SK-N-SH (cell line): ENCODE results near the gene NECAB2. TPM values are rescaled to one million over a fixed set of nuclear protein-coding genes. Genes with fewer than 3 reads are reported as not detected.

Experiments used
- CTCF ChIA-PET: fragments of 300-600, 350-600 bp; formaldehyde crosslinking; extraction: SDS; loops from one replicate; lab custom pipeline; 2021; lab: Yijun Ruan, JAX
- POLR2A ChIA-PET: fragments of 350-600 bp; sonication (Branson Sonifier 250); formaldehyde crosslinking; extraction: SDS; loops from one replicate; lab custom pipeline; 2020; ENCODE audit warnings: antibody characterized with exemption, inconsistent platforms; lab: Yijun Ruan, JAX
- DNase-seq: peaks from one replicate; pipeline ENCODE4 v3.0.0; 2012
- H2AFZ ChIP-seq: fragments of 200-600 bp; sonication (generic); 2 replicates; pipeline ENCODE4 v1.8.1; 2016; ENCODE audit warnings: antibody characterized with exemption, mild to moderate bottlenecking, low read depth
- H3F3A ChIP-seq: fragments of 200-600 bp; sonication (generic); replicated peaks from 2 replicates; pipeline ENCODE3; 2016; ENCODE audit warnings: antibody characterized with exemption, mild to moderate bottlenecking; ENCODE audit not compliant: insufficient read depth
- H3K27ac ChIP-seq, 2 experiments: fragments of 200-500 bp in 1 of 2; fragments of 200-600 bp in 1 of 2; sonication (Bioruptor generic) in 1 of 2; sonication (generic), shearing (Covaris generic) in 1 of 2; 2 replicates each; pipeline versions ENCODE4 v1.5.1 to v1.6.1; 2014 to 2016; ENCODE audit warnings: low read depth in 2 of 2, inconsistent platforms in 1 of 2, low read length in 1 of 2, mild to moderate bottlenecking in 1 of 2, mixed read lengths in 1 of 2
- H3K27me3 ChIP-seq: fragments of 200-600 bp; sonication (generic), shearing (Covaris generic); 2 replicates; pipeline ENCODE4 v1.6.1; 2016; ENCODE audit warnings: mixed run types; ENCODE audit not compliant: insufficient read depth
- H3K36me3 ChIP-seq, 2 experiments: fragments of 200-500 bp in 1 of 2; fragments of 200-600 bp in 1 of 2; sonication (Bioruptor generic) in 1 of 2; sonication (generic) in 1 of 2; replicated peaks in 1 of 2; 2 replicates each; pipeline versions ENCODE3 to v1.5.1; 2014 to 2016; ENCODE audit warnings: low read length in 1 of 2, mild to moderate bottlenecking in 1 of 2; ENCODE audit not compliant: insufficient read depth in 2 of 2, control insufficient read depth in 1 of 2
- H3K4me1 ChIP-seq, 2 experiments: fragments of 200-500 bp in 1 of 2; fragments of 200-600 bp in 1 of 2; sonication (Bioruptor generic) in 1 of 2; sonication (generic), shearing (Covaris generic) in 1 of 2; 2 replicates each; pipeline versions ENCODE4 v1.5.1 to v1.6.1; 2014 to 2016; ENCODE audit warnings: low read depth in 1 of 2, low read length in 1 of 2, mixed run types in 1 of 2; ENCODE audit not compliant: insufficient read depth in 2 of 2, control insufficient read depth in 1 of 2
- H3K4me2 ChIP-seq: fragments of 200-600 bp; sonication (generic), shearing (Covaris generic); 2 replicates; pipeline ENCODE4 v1.6.1; 2017; ENCODE audit warnings: mixed run types
- H3K4me3 ChIP-seq, 2 experiments: fragments of 200-500 bp in 1 of 2; fragments of 200-600 bp in 1 of 2; sonication (Bioruptor generic) in 1 of 2; sonication (generic), shearing (Covaris generic) in 1 of 2; 2 replicates each; pipeline versions ENCODE4 v1.5.1 to v1.8.1; 2014 to 2016; ENCODE audit warnings: low read depth in 2 of 2, inconsistent platforms in 1 of 2, low read length in 1 of 2, mild to moderate bottlenecking in 1 of 2, mixed read lengths in 1 of 2, moderate library complexity in 1 of 2
- H3K79me2 ChIP-seq: fragments of 200-600 bp; sonication (generic); 2 replicates; pipeline ENCODE4 v1.8.1; 2017; ENCODE audit warnings: mild to moderate bottlenecking; ENCODE audit not compliant: insufficient read depth
- H3K9ac ChIP-seq: fragments of 200-600 bp; sonication (generic); 2 replicates; pipeline ENCODE4 v1.6.1; 2017; ENCODE audit warnings: mixed run types
- H3K9me2 ChIP-seq: fragments of 200-600 bp; sonication (generic); 2 replicates; pipeline ENCODE4 v1.6.1; 2017; ENCODE audit warnings: mixed run types
- H3K9me3 ChIP-seq: fragments of 200-600 bp; sonication (generic); 2 replicates; pipeline ENCODE4 v1.6.1; 2017; ENCODE audit warnings: mixed run types, mild to moderate bottlenecking, moderate library complexity
- H4K20me1 ChIP-seq: fragments of 200-600 bp; sonication (generic); 2 replicates; pipeline ENCODE4 v1.6.1; 2017; ENCODE audit warnings: mild to moderate bottlenecking, mixed run types; ENCODE audit not compliant: insufficient read depth
- CHD2 ChIP-seq: fragments of 150-350 bp; IDR thresholded peaks from 2 replicates; pipeline ENCODE4 v1.6.1; 2018; ENCODE audit warnings: low read length; ENCODE audit not compliant: partially characterized antibody
- ELF1 ChIP-seq: IDR thresholded peaks from 2 replicates; pipeline ENCODE4 v1.4.0; 2012
- EP300 ChIP-seq, 2 experiments: IDR thresholded peaks; 2 replicates each; pipeline versions ENCODE4 v1.4.0 to v1.6.1; 2012; ENCODE audit warnings: borderline replicate concordance in 1 of 2, low read depth in 1 of 2, low read length in 1 of 2
- EZH2phosphoT487 ChIP-seq: fragments of 200-600 bp; sonication (generic); IDR thresholded peaks from 2 replicates; pipeline ENCODE4 v1.6.1; 2017; ENCODE audit warnings: low read depth, mixed run types, mild to moderate bottlenecking, antibody characterized with exemption, moderate library complexity, borderline replicate concordance
- FOXJ3 ChIP-seq: sonication (generic); formaldehyde crosslinking; IDR thresholded peaks from 2 replicates; pipeline ENCODE4 v1.5.1; 2020; ENCODE audit warnings: mild to moderate bottlenecking, missing genetic modification reagents
- GABPA ChIP-seq: IDR thresholded peaks from 2 replicates; pipeline ENCODE4 v1.4.0; 2012; ENCODE audit warnings: low read depth, mild to moderate bottlenecking
- MXI1 ChIP-seq: IDR thresholded peaks from 2 replicates; pipeline ENCODE4 v1.6.1; 2012; ENCODE audit warnings: mild to moderate bottlenecking, low read depth, low read length, improper control_type of control experiment
- POLR2AphosphoS5 ChIP-seq: IDR thresholded peaks from 2 replicates; pipeline ENCODE4 v1.6.1; 2012; ENCODE audit warnings: low read depth, low read length
- SMC3 ChIP-seq: IDR thresholded peaks from 2 replicates; pipeline ENCODE4 v1.6.1; 2012; ENCODE audit warnings: low read depth, low read length, improper control_type of control experiment
- WGBS: methylation state at CpG from one replicate; pipeline ENCODE4 v1.1.6; 2017; ENCODE audit warnings: low lambda C conversion rate; 5-methylcytosine and 5-hydroxymethylcytosine counted together
- polyA plus RNA-seq, 3 experiments: library from polyadenylated mRNA; depleted of rRNA; stranded (reverse); fragments of >200 nt; gene quantifications; 2 replicates each; pipeline ENCODE4 v1.2.3, GENCODE V29; 2012
- TF ChIP-seq, protein P1 (sequence below): IDR thresholded peaks from 2 replicates; pipeline ENCODE4 v1.4.0; 2012; ENCODE audit warnings: low read depth
- TF ChIP-seq, protein P2 (sequence below): IDR thresholded peaks from 2 replicates; pipeline ENCODE4; 2012
- TF ChIP-seq, protein P3 (sequence below): IDR thresholded peaks from 2 replicates; pipeline ENCODE4 v1.4.0; 2012; ENCODE audit warnings: low read depth, borderline replicate concordance
- TF ChIP-seq, protein P4 (sequence below): IDR thresholded peaks from 2 replicates; pipeline ENCODE4 v1.6.1; 2012; ENCODE audit warnings: mild to moderate bottlenecking, low read depth, low read length, moderate library complexity
- TF ChIP-seq, protein P5 (sequence below): IDR thresholded peaks from 2 replicates; pipeline ENCODE4 v1.4.0; 2012; ENCODE audit warnings: low read depth, borderline replicate concordance
- TF ChIP-seq, protein P6 (sequence below): fragments of 150-350 bp; IDR thresholded peaks from 2 replicates; pipeline ENCODE4 v1.6.1; 2017; ENCODE audit warnings: antibody characterized with exemption, low read length, low read depth, borderline replicate concordance

The NECAB2 gene
- polyA plus RNA-seq, 1 of the 3 experiments (the other 2 are of a cell fraction): 0.58 TPM

DNA sequence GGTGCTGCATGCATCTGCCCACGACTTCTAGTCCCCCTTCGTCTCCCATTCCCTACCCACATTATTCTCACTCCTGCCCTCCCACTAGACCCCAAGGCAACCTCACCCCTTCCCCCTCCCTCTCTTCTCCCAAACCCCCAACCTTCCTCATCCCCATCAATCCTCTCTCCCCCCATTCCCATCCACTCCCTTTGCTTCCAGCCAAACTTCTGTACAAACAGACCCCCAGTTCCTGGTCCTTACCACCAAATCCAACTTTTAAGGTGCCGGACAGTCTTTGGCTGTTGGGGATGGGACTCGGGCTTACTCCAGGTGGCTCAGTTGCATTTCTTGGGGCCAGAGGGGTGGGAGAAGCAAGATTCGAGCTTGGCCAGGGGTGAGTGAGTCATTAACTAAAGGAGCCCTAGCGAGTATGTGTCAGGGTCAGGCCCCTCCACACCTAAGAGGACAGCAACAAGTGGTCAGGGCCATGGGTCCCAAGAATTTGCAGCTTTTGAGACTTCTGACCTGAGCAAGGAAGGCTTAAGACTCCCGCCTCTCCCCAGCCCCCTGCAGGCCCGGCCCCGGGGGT is 74.3 kb downstream of the NECAB2 start, which contains the start of gene SLC38A8:
TSS of gene SLC38A8 (minus strand) at position 488 of the 571 bp plus-strand sequence. CDS start 638 bp downstream, outside the sequence.
- H3F3A ChIP-seq: no peaks in the 10 kb centered on the region
- H3K9me3 ChIP-seq: no peaks in the 10 kb centered on the region
- ChIA-PET CTCF (interaction anchor here (0.8 to 6.3 kb wide), 8 partner anchors 13 to 85 kb away, joined by 3 to 57 read pairs (median 6); no protein-coding TSS in a partner anchor), POLR2A (no interaction called here)
- no peak for DNase-seq
- no peak within 1 kb of the TSS for H3K4me3 ChIP-seq
- no peaks in the 10 kb centered on the region for H3K9me2 ChIP-seq
- H3K4me1 ChIP-seq: peaks cover 0 to 5% of the 10 kb centered on the region in 2 experiments; a peak in 1 of 4 replicates
- H3K9ac ChIP-seq: no peak within 1 kb of the TSS
- TF ChIP-seq, protein P1, sequence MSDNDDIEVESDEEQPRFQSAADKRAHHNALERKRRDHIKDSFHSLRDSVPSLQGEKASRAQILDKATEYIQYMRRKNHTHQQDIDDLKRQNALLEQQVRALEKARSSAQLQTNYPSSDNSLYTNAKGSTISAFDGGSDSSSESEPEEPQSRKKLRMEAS: no peak
- no peak for TF ChIP-seq EP300 (IDR thresholded peaks at IDR 0.05; ENCODE audit: borderline replicate concordance in 1 of 2, low read depth in 1 of 2, low read length in 1 of 2)
- TF ChIP-seq, protein P2, sequence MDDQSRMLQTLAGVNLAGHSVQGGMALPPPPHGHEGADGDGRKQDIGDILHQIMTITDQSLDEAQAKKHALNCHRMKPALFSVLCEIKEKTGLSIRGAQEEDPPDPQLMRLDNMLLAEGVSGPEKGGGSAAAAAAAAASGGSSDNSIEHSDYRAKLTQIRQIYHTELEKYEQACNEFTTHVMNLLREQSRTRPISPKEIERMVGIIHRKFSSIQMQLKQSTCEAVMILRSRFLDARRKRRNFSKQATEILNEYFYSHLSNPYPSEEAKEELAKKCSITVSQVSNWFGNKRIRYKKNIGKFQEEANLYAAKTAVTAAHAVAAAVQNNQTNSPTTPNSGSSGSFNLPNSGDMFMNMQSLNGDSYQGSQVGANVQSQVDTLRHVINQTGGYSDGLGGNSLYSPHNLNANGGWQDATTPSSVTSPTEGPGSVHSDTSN: no peak
- no peak for TF ChIP-seq SMC3
- TF ChIP-seq, protein P3, sequence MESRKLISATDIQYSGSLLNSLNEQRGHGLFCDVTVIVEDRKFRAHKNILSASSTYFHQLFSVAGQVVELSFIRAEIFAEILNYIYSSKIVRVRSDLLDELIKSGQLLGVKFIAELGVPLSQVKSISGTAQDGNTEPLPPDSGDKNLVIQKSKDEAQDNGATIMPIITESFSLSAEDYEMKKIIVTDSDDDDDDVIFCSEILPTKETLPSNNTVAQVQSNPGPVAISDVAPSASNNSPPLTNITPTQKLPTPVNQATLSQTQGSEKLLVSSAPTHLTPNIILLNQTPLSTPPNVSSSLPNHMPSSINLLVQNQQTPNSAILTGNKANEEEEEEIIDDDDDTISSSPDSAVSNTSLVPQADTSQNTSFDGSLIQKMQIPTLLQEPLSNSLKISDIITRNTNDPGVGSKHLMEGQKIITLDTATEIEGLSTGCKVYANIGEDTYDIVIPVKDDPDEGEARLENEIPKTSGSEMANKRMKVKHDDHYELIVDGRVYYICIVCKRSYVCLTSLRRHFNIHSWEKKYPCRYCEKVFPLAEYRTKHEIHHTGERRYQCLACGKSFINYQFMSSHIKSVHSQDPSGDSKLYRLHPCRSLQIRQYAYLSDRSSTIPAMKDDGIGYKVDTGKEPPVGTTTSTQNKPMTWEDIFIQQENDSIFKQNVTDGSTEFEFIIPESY: no peak
- no peak for TF ChIP-seq GABPA
- TF ChIP-seq ELF1: no peak
- TF ChIP-seq, protein P4, sequence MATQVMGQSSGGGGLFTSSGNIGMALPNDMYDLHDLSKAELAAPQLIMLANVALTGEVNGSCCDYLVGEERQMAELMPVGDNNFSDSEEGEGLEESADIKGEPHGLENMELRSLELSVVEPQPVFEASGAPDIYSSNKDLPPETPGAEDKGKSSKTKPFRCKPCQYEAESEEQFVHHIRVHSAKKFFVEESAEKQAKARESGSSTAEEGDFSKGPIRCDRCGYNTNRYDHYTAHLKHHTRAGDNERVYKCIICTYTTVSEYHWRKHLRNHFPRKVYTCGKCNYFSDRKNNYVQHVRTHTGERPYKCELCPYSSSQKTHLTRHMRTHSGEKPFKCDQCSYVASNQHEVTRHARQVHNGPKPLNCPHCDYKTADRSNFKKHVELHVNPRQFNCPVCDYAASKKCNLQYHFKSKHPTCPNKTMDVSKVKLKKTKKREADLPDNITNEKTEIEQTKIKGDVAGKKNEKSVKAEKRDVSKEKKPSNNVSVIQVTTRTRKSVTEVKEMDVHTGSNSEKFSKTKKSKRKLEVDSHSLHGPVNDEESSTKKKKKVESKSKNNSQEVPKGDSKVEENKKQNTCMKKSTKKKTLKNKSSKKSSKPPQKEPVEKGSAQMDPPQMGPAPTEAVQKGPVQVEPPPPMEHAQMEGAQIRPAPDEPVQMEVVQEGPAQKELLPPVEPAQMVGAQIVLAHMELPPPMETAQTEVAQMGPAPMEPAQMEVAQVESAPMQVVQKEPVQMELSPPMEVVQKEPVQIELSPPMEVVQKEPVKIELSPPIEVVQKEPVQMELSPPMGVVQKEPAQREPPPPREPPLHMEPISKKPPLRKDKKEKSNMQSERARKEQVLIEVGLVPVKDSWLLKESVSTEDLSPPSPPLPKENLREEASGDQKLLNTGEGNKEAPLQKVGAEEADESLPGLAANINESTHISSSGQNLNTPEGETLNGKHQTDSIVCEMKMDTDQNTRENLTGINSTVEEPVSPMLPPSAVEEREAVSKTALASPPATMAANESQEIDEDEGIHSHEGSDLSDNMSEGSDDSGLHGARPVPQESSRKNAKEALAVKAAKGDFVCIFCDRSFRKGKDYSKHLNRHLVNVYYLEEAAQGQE: no peak
- no peak for TF ChIP-seq POLR2AphosphoS5
- TF ChIP-seq, protein P5, sequence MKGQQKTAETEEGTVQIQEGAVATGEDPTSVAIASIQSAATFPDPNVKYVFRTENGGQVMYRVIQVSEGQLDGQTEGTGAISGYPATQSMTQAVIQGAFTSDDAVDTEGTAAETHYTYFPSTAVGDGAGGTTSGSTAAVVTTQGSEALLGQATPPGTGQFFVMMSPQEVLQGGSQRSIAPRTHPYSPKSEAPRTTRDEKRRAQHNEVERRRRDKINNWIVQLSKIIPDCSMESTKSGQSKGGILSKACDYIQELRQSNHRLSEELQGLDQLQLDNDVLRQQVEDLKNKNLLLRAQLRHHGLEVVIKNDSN: no peak
- TF ChIP-seq MXI1: no peak
- TF ChIP-seq CHD2: no peak
- no peak for TF ChIP-seq EZH2phosphoT487
- TF ChIP-seq, protein P6, sequence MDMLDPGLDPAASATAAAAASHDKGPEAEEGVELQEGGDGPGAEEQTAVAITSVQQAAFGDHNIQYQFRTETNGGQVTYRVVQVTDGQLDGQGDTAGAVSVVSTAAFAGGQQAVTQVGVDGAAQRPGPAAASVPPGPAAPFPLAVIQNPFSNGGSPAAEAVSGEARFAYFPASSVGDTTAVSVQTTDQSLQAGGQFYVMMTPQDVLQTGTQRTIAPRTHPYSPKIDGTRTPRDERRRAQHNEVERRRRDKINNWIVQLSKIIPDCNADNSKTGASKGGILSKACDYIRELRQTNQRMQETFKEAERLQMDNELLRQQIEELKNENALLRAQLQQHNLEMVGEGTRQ: no peak
- TF ChIP-seq FOXJ3 (CRISPR knock-in tag): no peak
- no peak within 1 kb of the TSS for H3K4me2 ChIP-seq
- H4K20me1 ChIP-seq: no peaks in the 10 kb centered on the region
- no peak within 1 kb of the TSS for H2AFZ ChIP-seq
- WGBS: 55% methylated on average over 6 of the region's 9 CpGs
- H3K79me2 ChIP-seq: no peaks in the 10 kb centered on the region
- no peaks in the 10 kb centered on the region; the same call in 1 of the 2 replicates for H3K27me3 ChIP-seq
- H3K36me3 ChIP-seq: no peaks in the 10 kb centered on the region
- H3K27ac ChIP-seq: no peak within 1 kb of the TSS
